ENCODE data around the gene ZDHHC21. TPM values are rescaled to one million over a fixed set of nuclear protein-coding genes. Genes with fewer than 3 reads are reported as not detected.

The ZDHHC21 gene
- total RNA-seq, 1 experiment from 2014 or later, result 3.5 TPM

- DNase-seq (ENCODE audit: low read depth, low spot score), result no peak
- in situ Hi-C loops (cut with HindIII; ENCODE audit: low pct_unique_long_range_greater_than_20kb, low sequenced_read_pairs), result no loop called here
These were observed 47.6 kb downstream of the ZDHHC21 start for GRCh38 chr9:14645648-14646047.

GRCh38 chr9:14640967-14641366 is 52.3 kb downstream of the ZDHHC21 start:
- DNase-seq (ENCODE audit: low read depth, low spot score), result no peak
- in situ Hi-C loops (cut with HindIII; ENCODE audit: low pct_unique_long_range_greater_than_20kb, low sequenced_read_pairs), result no loop called here

GRCh38 chr9:14640294-14640693 is 52.9 kb downstream of the ZDHHC21 start:
- no peak for DNase-seq (ENCODE audit: low read depth, low spot score)
- in situ Hi-C loops (cut with HindIII; ENCODE audit: low pct_unique_long_range_greater_than_20kb, low sequenced_read_pairs), result no loop called here

GRCh38 chr9:14633906-14634565 is 59.2 kb downstream of the ZDHHC21 start:
- in situ Hi-C loops (cut with HindIII; ENCODE audit: low pct_unique_long_range_greater_than_20kb, low sequenced_read_pairs), result no loop called here

GRCh38 chr9:14633148-14633547 is 60.1 kb downstream of the ZDHHC21 start:
- no peak for DNase-seq (ENCODE audit: low read depth, low spot score)
- in situ Hi-C loops (cut with HindIII; ENCODE audit: low pct_unique_long_range_greater_than_20kb, low sequenced_read_pairs), result no loop called here

More at GRCh38 chr9:14633906-14634565, 59.2 kb downstream of the ZDHHC21 start:
- no peak for DNase-seq (ENCODE audit: low read depth, low spot score)

- in situ Hi-C loops (cut with HindIII; ENCODE audit: low pct_unique_long_range_greater_than_20kb, low sequenced_read_pairs), result no loop called here
- peak; percentile 49 for DNase-seq (ENCODE audit: low read depth, low spot score)
These were observed 65.7 kb downstream of the ZDHHC21 start for GRCh38 chr9:14627513-14627912.

GRCh38 chr9:14618836-14619420 is 74.3 kb downstream of the ZDHHC21 start:
- DNase-seq (ENCODE audit: low read depth, low spot score), result no peak
- in situ Hi-C loops (cut with HindIII; ENCODE audit: low pct_unique_long_range_greater_than_20kb, low sequenced_read_pairs), result loop anchor here (25.0 kb wide), 1 partner anchor 293 kb away; the partner anchor contains the start of gene FREM1

GRCh38 chr9:14616188-14616982 is 76.8 kb downstream of the ZDHHC21 start:
- peak; percentile 66 for DNase-seq (ENCODE audit: low read depth, low spot score)
- in situ Hi-C loops (cut with HindIII; ENCODE audit: low pct_unique_long_range_greater_than_20kb, low sequenced_read_pairs), result loop anchor here (25.0 kb wide), 1 partner anchor 296 kb away; the partner anchor contains the start of gene FREM1

- in situ Hi-C loops (cut with HindIII; ENCODE audit: low pct_unique_long_range_greater_than_20kb, low sequenced_read_pairs), result loop anchor here (25.0 kb wide), 1 partner anchor 304 kb away; the partner anchor contains the start of gene FREM1
- DNase-seq (ENCODE audit: low read depth, low spot score), result no peak
These were observed 84.7 kb downstream of the ZDHHC21 start for GRCh38 chr9:14608540-14608939.

- in situ Hi-C loops (cut with HindIII; ENCODE audit: low pct_unique_long_range_greater_than_20kb, low sequenced_read_pairs), result no loop called here
- DNase-seq (ENCODE audit: low read depth, low spot score), result no peak
These were observed 95.9 kb downstream of the ZDHHC21 start for GRCh38 chr9:14597171-14597799.

- DNase-seq (ENCODE audit: low read depth, low spot score), result no peak
- in situ Hi-C loops (cut with HindIII; ENCODE audit: low pct_unique_long_range_greater_than_20kb, low sequenced_read_pairs), result no loop called here
These were observed 99.8 kb downstream of the ZDHHC21 start for GRCh38 chr9:14593406-14593805.

- in situ Hi-C loops (cut with HindIII; ENCODE audit: low pct_unique_long_range_greater_than_20kb, low sequenced_read_pairs), result no loop called here
- DNase-seq (ENCODE audit: low read depth, low spot score), result no peak
These were observed 101.8 kb downstream of the ZDHHC21 start for GRCh38 chr9:14591411-14591810.

- in situ Hi-C loops (cut with HindIII; ENCODE audit: low pct_unique_long_range_greater_than_20kb, low sequenced_read_pairs), result no loop called here
These were observed 107.3 kb downstream of the ZDHHC21 start for GRCh38 chr9:14585730-14586473.

GRCh38 chr9:14584571-14584970 is 108.7 kb downstream of the ZDHHC21 start:
- in situ Hi-C loops (cut with HindIII; ENCODE audit: low pct_unique_long_range_greater_than_20kb, low sequenced_read_pairs), result no loop called here
- DNase-seq (ENCODE audit: low read depth, low spot score), result no peak

More at GRCh38 chr9:14585730-14586473, 107.3 kb downstream of the ZDHHC21 start:
- no peak for DNase-seq (ENCODE audit: low read depth, low spot score)

GRCh38 chr9:14578030-14578429 is 115.2 kb downstream of the ZDHHC21 start:
- in situ Hi-C loops (cut with HindIII; ENCODE audit: low pct_unique_long_range_greater_than_20kb, low sequenced_read_pairs), result no loop called here
- no peak for DNase-seq (ENCODE audit: low read depth, low spot score)

GRCh38 chr9:14574173-14574572 is 119.1 kb downstream of the ZDHHC21 start:
- DNase-seq (ENCODE audit: low read depth, low spot score), result no peak
- in situ Hi-C loops (cut with HindIII; ENCODE audit: low pct_unique_long_range_greater_than_20kb, low sequenced_read_pairs), result no loop called here

- in situ Hi-C loops (cut with HindIII; ENCODE audit: low pct_unique_long_range_greater_than_20kb, low sequenced_read_pairs), result no loop called here
- DNase-seq (ENCODE audit: low read depth, low spot score), result no peak
These were observed 119.9 kb downstream of the ZDHHC21 start for GRCh38 chr9:14573319-14573718.
